Endodermal cell (in vitro differentiated cells): ENCODE measurements around the gene TKFC. TPM values are rescaled to one million over a fixed set of nuclear protein-coding genes. Genes with fewer than 3 reads are reported as not detected.

Experiments used
- DNase-seq: peaks from one replicate; pipeline ENCODE4 v3.0.0-alpha.2; 2017
- H3K27ac ChIP-seq: 2 replicates; pipeline ENCODE4 v1.5.1; 2013; ENCODE audit warnings: mild to moderate bottlenecking, low read depth, low read length, moderate library complexity
- H3K27me3 ChIP-seq: 2 replicates; pipeline ENCODE4 v1.6.1; 2013; ENCODE audit warnings: mild to moderate bottlenecking, low read length, moderate library complexity; ENCODE audit not compliant: insufficient read depth, control insufficient read depth, poor library complexity, severe bottlenecking
- H3K36me3 ChIP-seq: 2 replicates; pipeline ENCODE4 v1.7.0; 2013; ENCODE audit warnings: mild to moderate bottlenecking, low read length, moderate library complexity; ENCODE audit not compliant: control insufficient read depth, insufficient read depth
- H3K4me1 ChIP-seq: one replicate; pipeline ENCODE4 v1.7.0; 2013; ENCODE audit warnings: low read length; ENCODE audit not compliant: control insufficient read depth, insufficient read depth
- H3K4me3 ChIP-seq: 2 replicates; pipeline ENCODE4 v1.5.1; 2013; ENCODE audit warnings: mild to moderate bottlenecking, low read length, moderate library complexity
- H3K9ac ChIP-seq: 2 replicates; pipeline ENCODE4 v1.6.1; 2013; ENCODE audit warnings: mild to moderate bottlenecking, low read length, moderate library complexity; ENCODE audit not compliant: poor library complexity, severe bottlenecking; ENCODE audit errors: extremely low read depth
- H3K9me3 ChIP-seq: 2 replicates; pipeline ENCODE4 v1.6.1; 2013; ENCODE audit warnings: mild to moderate bottlenecking, low read length, moderate library complexity; ENCODE audit not compliant: control insufficient read depth
- H3K27ac Mint-ChIP-seq: 2 replicates; pipeline ENCODE4 v1.8.0; 2020; ENCODE audit warnings: mixed read lengths
- H3K27me3 Mint-ChIP-seq: 2 replicates; pipeline ENCODE4 v1.8.0; 2021; ENCODE audit warnings: mild to moderate bottlenecking, mixed read lengths; ENCODE audit not compliant: insufficient read depth
- H3K36me3 Mint-ChIP-seq: 2 replicates; pipeline ENCODE4 v1.8.0; 2020; ENCODE audit warnings: low read depth, mixed read lengths
- H3K4me1 Mint-ChIP-seq: 2 replicates; pipeline ENCODE4 v1.8.0; 2020; ENCODE audit warnings: mixed read lengths
- H3K4me3 Mint-ChIP-seq: 2 replicates; pipeline ENCODE4 v1.8.0; 2020; ENCODE audit warnings: mild to moderate bottlenecking, moderate library complexity, mixed read lengths
- H3K9me3 Mint-ChIP-seq: 2 replicates; pipeline ENCODE4 v1.8.0; 2020; ENCODE audit warnings: mild to moderate bottlenecking, mixed read lengths
- WGBS, 2 experiments: methylation state at CpG; one replicate each; pipeline versions ENCODE4 v1.1.5 to v1.1.7; 2013; ENCODE audit warnings: missing lambda C conversion rate in 2 of 2, mixed read lengths in 1 of 2; ENCODE audit not compliant: insufficient coverage in 1 of 2, insufficient read length in 1 of 2; 5-methylcytosine and 5-hydroxymethylcytosine counted together
- total RNA-seq, 2 donors: library from RNA; stranded (reverse); fragmentation: NEBNext Ultra II Directional in 1 of 2; extraction: Animal tissue kit (Norgen Biotek cat#: 25700) in 1 of 2; gene quantifications; 2 replicates in 1 of 2; 3 replicates in 1 of 2; pipeline ENCODE4 v1.2.1, GENCODE V29; 2021
- TF ChIP-seq, protein P1 (sequence below): fragments of 200-600 bp; sonication (generic); conservative IDR thresholded peaks from 2 replicates; pipeline ENCODE4 v1.5.0; 2021; ENCODE audit warnings: antibody characterized with exemption, mild to moderate bottlenecking

Gene TKFC
- total RNA-seq, 2 donors from 2014 or later, result 93.7 to 116 TPM

DNA sequence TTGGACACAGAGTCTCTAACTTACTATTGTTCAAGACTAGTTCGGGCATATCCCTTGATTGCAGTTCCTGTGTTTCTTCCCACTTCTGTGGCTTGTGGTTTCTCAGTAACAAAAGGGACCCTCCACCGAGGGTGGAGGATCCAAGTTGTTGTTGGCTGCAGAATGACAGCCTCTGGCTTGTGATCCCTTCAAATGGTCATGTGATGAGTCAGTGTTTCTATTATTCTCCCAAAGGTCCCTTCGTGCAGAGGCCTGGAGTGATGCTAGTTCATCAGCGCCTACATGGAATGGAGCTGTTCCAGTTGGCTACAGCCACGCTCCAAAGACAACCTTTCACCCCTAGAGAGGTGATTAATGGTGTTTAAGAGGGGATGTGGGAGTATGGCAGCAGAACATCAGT, 35.3 kb upstream of the TKFC start:
- peaks cover 51% of the 10 kb centered on the region for H3K36me3 Mint-ChIP-seq

DNA sequence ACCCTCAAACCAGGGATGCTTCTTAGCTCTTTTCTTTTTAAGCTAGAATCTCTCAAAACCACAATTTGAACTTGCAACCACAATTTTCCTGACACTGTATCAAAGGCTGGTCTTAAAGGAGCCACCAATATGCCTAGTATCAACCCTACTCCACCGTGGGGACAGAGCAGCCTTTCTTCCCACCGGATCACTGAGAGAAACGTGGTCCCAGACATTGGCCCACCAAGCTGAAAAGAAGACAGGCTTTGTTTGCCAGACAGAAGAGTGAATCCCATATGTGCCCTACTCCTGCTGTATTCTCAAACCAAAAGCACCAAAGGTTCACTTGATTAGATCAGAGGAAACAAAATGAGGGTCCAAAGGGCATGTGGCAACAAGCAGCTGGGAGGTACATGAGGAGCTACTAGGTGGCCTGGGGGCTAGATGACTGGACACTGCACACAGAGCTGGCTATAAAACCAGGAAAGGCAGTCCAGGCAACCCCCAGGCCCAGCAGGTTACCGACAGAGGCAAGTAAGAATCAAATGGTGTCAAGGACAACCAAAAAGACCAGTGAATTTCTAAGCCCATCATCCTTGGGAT, 34.3 kb upstream of the TKFC start:
- H3K4me1 Mint-ChIP-seq, result peaks cover 2% of the 10 kb centered on the region
- Histone ChIP-seq H3K36me3 (peaks cover 65% of the 10 kb centered on the region), H3K4me1 (no peaks in the 10 kb centered on the region), H3K27me3 (peaks cover 8% of the 10 kb centered on the region), H3K4me3 (no peak overlapping the region), H3K27ac (peak overlapping the region; percentile 24), H3K9ac (no peak overlapping the region), H3K9me3 (no peaks in the 10 kb centered on the region)
- no peak overlapping the region for H3K27ac Mint-ChIP-seq
- H3K36me3 Mint-ChIP-seq, result peaks cover 56% of the 10 kb centered on the region
- TF ChIP-seq, protein P1, sequence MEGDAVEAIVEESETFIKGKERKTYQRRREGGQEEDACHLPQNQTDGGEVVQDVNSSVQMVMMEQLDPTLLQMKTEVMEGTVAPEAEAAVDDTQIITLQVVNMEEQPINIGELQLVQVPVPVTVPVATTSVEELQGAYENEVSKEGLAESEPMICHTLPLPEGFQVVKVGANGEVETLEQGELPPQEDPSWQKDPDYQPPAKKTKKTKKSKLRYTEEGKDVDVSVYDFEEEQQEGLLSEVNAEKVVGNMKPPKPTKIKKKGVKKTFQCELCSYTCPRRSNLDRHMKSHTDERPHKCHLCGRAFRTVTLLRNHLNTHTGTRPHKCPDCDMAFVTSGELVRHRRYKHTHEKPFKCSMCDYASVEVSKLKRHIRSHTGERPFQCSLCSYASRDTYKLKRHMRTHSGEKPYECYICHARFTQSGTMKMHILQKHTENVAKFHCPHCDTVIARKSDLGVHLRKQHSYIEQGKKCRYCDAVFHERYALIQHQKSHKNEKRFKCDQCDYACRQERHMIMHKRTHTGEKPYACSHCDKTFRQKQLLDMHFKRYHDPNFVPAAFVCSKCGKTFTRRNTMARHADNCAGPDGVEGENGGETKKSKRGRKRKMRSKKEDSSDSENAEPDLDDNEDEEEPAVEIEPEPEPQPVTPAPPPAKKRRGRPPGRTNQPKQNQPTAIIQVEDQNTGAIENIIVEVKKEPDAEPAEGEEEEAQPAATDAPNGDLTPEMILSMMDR, result no peak
- H3K9me3 Mint-ChIP-seq, result no peaks in the 10 kb centered on the region
- WGBS, 2 experiments, result 86 to 89% methylated on average over 4 of the region's 4 CpGs
- peaks cover 9% of the 10 kb centered on the region for H3K27me3 Mint-ChIP-seq
- no peak overlapping the region for H3K4me3 Mint-ChIP-seq
- no peak for DNase-seq

More for the DNA sequence above, 35.3 kb upstream of the TKFC start:
- no peak overlapping the region for H3K27ac Mint-ChIP-seq
- peaks cover 7% of the 10 kb centered on the region for H3K4me1 Mint-ChIP-seq
- no peaks in the 10 kb centered on the region for H3K9me3 ChIP-seq
- no peaks in the 10 kb centered on the region for H3K4me1 ChIP-seq
- H3K27me3 ChIP-seq, result peaks cover 15% of the 10 kb centered on the region
- no peaks in the 10 kb centered on the region for H3K9me3 Mint-ChIP-seq
- peaks cover 15% of the 10 kb centered on the region for H3K27me3 Mint-ChIP-seq
- TF ChIP-seq, protein P1, result no peak
- 85 to 86% methylated on average over 4 to 5 of the region's 5 CpGs for WGBS, 2 experiments
- no peak overlapping the region for H3K9ac ChIP-seq
- peaks cover 55% of the 10 kb centered on the region for H3K36me3 ChIP-seq
- no peak overlapping the region for H3K4me3 Mint-ChIP-seq
- peak overlapping the region; percentile 48 for H3K27ac ChIP-seq
- no peak overlapping the region for H3K4me3 ChIP-seq
- DNase-seq, result no peak

DNA sequence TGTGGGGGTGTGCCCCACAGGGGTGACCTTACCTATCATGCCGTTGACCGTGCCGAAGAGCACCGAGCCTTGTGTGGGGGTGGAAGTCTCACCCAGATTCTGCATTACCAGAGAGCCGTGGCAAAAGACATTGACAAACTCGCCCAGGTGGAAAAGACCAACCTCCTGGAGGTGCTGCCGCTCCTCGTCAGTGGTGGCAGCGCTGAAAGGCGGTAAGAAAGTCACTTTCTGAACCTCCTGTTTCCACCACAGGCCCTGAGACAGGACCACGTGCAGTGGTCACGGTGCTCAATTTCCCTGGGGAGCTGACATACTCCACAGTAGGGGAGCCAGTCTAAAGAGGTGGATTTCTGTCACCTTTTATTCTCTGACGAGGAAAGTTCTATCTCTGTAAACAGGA, 30.5 kb upstream of the TKFC start:
- Mint-ChIP-seq H3K9me3 (no peaks in the 10 kb centered on the region), H3K4me3 (no peak overlapping the region), H3K4me1 (no peaks in the 10 kb centered on the region), H3K27me3 (no peaks in the 10 kb centered on the region), H3K36me3 (peaks cover 63% of the 10 kb centered on the region), H3K27ac (no peak overlapping the region)
- no peaks in the 10 kb centered on the region for H3K27me3 ChIP-seq
- no peak overlapping the region for H3K9ac ChIP-seq
- peaks cover 94% of the 10 kb centered on the region for H3K36me3 ChIP-seq
- DNase-seq, result no peak
- TF ChIP-seq, protein P1, result no peak
- H3K4me1 ChIP-seq, result no peaks in the 10 kb centered on the region
- WGBS, 2 experiments, result 94 to 97% methylated on average over 11 to 13 of the region's 13 CpGs
- H3K9me3 ChIP-seq, result no peaks in the 10 kb centered on the region
- H3K27ac ChIP-seq, result no peak overlapping the region
- no peak overlapping the region for H3K4me3 ChIP-seq
